GM18511 (cell line): Measurements from ENCODE around the gene FNDC1.
"Not testable (repeated sequence)": the region's sequence is repeated elsewhere in the genome, so short reads cannot be mapped to it uniquely, and the experiment has no call there.

ENCODE experiments used
- ATAC-seq: cut with Tn5 transposase; IDR thresholded peaks from one replicate; pipeline ENCODE4 v1.9.1; 2021; ENCODE audit warnings: mild to moderate bottlenecking, moderate library complexity; ENCODE audit not compliant: unreplicated experiment

The FNDC1 gene

DNA sequence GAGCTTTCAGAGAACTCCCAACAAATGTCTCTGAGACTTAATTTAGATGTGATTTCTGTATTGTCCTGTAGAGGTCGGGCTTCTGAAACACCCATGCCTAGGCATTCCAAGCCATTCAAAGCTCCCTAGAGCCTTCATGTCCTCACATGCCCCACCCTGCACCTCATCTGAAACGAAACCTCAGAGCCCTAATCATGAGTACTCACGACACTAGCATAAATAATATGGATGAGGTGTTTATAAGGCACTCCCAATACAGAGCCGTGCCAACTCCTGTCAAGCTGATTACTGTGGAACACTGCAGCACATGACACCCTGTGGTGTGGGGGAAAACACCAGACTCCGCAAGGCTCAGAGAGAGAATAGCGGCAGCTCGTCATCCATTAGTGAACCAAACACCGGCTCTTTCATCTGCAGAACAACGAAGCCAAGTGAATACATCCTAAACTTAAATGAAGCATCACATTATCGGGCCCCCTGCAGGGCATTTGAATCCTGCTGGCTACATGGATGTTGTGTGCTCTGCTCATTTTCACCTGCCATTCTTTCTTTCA is 83.8 kb downstream of the FNDC1 start:
- ATAC-seq, result peak; percentile 84

DNA sequence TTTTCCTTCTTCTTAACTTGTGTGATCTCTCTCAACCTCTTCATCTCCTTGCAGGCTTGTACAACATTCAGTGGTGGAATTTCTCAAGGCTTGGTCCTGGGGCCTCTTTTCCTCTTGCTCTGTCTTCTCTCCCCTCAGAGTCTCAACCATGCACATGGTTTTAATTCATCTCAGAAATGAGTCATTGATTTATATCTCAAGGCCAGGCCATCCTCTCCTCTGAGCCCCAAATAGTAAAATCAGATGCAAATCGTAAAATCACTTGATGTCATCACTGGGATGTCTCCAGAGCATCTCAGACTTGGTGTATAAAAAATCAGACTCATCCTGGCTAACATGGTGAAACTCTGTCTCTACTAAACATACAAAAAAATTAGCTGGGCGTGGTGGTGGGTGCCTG is 85.0 kb downstream of the FNDC1 start:
- ATAC-seq, result no peak

DNA sequence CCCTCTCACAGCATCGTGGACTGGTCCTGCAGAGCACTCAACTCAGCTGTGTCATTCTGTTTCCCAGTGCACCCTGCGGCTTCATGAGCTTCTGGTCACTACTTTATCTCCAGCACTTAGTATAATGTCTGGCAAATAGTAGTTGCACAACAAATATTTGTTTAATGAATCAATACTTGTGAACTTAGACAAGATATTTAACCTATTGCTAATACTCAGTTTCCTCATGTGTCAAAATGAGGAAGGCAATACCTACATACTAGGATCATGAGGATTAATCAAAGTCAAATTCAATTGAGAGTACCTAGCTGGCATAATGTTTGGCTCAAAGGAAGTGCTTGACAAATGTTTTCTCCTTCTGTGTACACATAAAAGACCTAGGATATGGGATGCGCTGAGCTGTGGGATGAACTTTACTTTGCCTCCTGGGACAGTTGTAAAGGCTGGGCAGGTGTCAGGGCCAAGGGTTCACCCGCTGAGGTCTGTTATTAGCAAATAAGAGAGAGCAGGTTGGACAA is 86.3 kb downstream of the FNDC1 start:
- ATAC-seq, result no peak

DNA sequence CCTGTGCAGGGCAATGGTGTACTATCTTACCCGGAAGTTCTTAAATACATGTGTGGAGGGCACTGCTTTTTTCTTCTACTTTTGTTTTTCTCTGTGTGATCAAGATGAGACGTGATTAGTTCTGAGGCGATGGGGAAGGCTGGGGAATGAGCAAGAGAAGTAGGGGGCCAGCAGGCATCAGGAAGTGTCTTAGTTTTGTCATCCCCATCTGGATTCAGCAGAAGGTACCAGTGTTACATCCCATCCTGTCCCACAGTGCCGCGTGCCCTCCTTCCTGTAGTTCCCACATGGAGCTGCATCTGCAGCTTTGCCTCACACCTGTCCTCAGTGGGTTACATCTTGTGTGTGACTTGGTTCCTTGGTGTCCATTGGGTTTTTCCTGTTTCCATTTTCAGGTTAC is 86.9 kb downstream of the FNDC1 start:
- no peak for ATAC-seq

DNA sequence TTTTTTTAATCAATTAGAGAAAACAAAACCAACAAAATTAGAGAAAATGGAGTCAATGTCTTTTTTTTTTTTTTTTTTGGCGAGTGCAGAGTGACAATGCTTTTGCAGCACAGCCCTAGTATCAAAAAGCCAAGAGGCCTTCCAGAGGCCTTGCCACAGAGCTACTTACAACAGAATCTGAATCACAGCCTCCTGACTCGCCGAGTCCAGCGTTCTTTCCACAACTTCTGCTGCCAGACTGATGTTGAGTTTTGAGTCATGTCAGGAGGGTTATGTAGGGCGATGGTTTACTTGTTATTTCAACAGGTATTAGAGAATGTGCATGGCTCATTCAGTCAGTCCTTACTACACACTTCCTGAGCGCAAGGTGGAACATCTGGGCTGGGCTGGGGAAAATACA is 88.6 kb downstream of the FNDC1 start:
- ATAC-seq, result no peak

DNA sequence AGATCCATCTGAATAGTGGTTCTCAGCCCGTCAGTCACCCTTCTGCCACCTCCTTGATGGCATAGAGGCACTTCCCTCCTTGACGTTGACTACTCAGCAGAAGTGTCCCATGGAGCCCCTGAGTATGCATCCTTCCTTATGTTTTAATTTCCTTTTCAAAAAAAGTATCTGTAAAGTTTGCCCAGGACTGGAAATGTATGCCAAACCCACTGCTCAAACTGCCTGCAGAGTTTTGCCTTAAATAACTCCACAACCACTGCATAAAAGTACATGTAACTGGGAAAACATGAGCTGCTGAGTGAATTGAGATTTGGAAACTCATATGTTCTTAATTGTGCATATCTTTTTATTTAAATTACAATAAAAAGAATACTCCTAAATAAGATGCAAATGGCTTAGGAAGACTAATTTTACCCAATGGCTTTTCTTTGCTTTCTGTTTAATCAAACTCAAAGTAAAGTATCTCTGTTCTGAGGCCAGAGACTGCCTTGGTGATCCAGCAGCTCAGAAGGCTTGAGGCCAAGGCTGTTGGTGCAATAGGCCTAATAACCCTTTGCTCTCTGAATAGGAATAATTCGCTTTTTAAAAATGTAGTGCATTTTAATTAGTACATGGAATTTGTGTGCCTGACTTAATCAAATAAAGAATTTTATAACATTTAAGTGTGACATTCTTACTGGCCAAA is 90.4 kb downstream of the FNDC1 start:
- ATAC-seq, result no peak

DNA sequence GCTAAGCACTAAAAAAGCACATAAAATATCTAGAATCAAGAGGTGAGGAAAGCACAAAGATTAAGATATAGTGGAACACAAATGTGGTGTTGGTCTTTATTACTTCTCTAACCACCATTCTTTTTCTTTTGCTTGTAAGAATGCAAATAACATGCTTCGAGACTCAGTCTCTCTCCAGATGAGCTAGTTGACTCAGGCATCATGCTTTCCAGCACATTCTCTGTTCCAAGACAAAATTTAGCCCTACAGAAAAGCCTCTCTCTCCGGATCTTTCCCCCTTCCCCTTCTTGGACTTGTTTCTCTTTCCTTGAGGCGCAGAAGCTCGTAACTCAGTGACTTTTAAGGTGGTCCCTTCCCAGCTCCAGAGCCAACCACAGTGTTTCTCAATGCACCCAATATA is 91.0 kb downstream of the FNDC1 start:
- ATAC-seq, result no peak

DNA sequence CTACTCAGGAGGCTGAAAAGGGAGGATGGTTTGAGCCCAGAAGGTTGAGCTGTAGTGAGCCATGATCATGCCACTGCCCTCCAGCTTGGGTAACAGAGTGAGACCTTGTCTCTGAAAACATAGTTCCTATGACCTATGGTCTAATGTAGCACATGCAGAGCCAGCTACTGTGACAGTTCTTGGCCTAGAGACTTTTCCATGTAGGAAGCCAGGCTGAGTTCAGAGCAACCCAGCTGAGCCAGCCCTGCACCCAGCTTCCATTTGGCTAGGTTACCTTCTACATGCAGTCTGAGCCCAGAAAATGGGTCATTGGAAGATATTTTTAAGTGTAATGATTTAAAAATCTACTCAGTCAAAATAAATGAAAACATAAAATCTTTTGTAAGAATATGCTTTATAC is 92.8 kb downstream of the FNDC1 start:
- ATAC-seq, result no peak

DNA sequence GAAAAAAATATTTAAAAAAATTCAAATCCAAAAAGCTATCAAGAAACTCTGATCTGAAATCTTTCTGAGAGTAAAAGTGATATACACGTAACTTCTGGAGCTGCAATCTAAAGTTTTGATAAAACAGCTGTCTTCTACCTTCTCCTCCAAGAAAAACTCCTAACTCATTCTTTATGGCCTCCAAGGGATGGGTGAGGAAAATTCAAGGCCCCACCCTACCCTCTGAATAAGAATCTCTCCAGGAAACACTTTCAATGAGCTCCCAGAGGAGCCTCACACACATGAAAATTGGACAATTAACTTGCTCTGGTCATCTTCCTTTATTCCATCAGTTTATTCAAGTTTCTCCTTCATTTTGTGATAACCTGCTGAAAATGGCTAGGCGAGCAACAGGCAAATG is 93.4 kb downstream of the FNDC1 start:
- ATAC-seq, result no peak

DNA sequence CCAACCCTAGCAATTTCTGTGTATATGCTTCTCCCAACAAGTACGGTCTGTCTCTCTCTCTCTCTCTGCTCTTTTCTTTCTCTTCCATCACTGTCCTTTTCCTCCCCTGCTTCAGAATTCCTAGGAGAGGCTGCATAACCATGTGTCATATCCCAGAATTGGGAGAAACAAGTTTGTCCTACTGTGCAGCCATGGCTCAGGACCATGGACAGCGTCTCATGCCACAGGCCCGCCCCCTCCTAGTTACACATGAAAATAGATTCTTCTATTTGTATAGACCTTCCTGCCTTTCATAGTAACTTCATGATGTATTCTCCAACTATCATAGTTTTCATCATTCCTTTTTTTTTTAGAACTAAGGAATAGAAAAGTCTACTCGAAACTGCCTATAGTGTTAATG is 98.0 kb downstream of the FNDC1 start:
- no peak for ATAC-seq

DNA sequence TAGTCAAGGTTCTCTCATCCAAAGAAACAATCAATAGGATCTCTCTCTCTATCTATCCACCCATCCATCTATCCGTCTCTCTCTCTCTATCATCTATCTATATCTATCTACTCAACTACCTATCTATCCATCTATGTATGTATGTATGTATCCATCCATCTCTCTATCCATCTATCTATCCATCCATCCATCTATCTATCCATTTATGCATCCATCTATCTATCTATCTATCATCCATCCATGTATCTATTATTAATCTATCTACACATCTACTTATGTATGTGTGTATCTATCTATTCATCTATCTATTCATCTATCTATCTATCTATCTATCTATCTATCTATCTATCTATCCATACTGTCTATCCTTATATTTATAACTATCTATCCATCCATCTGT is 99.3 kb downstream of the FNDC1 start:
- ATAC-seq, result no peak

DNA sequence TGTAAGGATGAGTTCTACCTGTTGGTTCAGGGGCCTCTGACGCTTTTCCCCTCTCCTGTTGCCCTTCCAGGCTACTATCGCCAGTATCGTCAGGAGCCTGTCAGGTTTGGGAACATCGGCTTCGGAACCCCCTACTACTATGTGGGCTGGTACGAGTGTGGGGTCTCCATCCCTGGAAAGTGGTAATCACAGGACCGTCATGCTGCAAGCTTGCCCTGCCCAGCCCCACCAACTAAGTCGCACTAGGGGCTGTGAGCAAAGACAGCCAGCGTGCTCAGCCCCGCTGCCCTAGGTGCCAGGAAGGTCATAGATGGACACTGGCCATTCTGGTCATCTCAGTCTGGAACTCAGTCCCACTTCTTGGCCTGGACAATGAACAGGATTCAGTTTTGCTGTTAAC is 102.1 kb downstream of the FNDC1 start:
- no peak for ATAC-seq

DNA sequence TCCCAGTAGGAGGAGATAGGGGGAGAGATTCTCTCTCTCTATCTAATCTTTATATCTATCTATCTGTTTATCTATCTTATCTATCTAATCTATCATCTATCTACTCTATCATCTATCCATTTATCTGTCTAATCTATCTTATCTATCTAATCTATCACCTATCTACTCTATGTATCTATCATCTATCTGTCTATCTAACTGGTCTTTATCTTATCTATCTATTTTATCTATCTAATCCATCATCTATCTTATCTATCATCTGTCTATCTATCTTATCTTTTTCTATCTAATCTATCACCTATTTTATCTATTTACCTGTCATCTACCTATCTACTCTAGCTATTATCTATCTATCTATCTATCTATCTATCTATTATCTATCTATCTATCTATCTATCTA is 109.4 kb downstream of the FNDC1 start:
- ATAC-seq, result no peak

DNA sequence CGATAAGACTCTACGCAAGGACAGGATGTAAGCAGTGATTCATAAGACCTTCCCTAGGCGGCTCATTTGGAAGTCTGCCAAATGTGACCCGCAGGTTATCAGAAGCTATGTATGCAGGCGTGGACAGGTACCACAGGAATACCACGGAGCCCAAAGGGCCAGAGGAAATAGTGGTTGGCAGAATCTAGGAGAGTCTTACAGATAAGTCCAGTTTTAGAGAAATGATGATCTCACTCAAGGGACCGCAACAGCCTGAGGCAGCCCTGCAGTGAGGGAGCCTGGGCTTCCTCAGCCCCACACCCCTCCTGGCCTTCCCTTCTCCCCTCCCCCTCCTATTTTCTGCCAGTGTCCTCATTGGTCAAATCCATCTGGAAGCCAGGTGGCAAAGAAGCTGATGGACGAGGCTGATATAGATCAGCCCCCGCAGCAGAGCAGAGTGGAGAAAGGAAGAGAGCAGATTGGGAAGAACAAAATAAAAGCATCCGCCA is 110.6 kb downstream of the FNDC1 start:
- ATAC-seq, result no peak

DNA sequence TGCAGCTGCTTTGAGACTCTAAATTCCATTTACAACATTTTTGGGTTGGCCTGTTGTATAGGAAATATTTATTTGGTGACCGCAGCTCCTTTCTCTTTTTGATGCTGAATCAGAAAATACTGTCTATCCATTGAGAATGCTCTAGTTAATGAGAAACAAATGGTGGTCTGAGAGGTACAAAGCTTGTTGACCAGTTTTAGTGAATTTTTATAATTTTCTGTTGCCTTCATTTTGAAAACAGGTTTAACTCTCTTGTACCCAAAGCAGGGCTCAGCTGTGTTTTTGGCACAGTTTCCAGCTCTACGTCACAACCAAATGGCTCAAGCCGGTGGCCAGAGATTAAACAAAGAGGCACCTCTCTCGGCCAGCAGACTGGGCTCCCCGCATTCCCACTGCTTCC is 113.2 kb downstream of the FNDC1 start:
- ATAC-seq, result no peak

DNA sequence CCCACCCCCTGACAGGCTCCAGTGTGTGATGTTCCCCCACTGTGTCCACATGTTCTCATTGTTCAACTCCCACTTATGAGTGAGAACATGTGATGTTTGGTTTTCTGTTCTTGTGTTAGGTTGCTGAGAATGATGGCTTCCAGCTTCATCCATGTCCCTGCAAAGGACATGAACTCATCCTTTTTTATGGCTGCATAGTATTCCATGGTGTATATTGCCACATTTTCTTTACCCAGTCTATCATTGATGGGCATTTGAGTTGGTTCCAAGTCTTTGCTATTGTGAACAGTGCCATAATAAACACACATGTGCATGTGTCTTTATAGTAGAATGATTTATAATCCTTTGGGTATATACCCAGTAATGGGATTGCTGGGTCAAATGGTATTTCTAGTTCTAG is 115.5 kb downstream of the FNDC1 start:
- not testable (repeated sequence) for ATAC-seq

DNA sequence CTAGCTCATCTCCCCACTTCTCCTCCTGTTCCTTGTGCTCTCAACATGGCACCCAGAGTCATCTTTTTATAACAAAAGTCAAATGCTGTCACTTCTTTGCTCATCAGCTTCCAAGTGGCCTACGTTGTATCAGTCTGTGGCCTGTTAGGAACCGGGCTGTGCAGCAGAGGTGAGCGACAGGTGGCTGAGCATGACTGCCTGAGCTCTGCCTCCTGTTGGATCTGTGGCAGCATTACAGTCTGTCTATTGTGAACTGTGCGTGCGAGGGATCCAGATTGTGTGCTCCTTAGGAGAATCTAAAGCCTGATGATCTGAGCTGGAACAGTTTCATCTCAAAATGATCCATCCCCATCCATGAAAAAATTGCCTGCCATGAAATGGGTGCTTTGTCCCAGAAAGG is 129.6 kb downstream of the FNDC1 start:
- ATAC-seq, result no peak

DNA sequence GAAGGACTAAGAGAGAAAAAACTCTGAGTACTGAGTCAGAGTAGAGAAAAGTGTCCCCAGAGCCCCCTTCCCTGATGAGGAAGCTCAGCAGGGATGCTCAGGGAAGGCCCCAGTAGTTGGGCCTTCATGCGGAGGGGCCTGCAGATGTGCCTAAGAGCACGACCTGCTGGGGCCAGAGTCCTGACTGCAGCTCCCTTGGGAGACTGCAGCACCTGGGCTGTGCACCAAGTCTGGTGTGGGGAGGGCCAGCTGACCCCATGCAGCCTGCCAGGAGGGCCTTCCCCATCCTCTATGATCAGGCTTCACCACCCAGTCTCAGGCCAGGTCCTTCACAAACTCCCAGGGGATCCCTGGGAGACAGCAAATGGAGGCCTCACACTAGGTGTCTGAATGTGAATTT is 130.4 kb downstream of the FNDC1 start:
- ATAC-seq, result no peak

DNA sequence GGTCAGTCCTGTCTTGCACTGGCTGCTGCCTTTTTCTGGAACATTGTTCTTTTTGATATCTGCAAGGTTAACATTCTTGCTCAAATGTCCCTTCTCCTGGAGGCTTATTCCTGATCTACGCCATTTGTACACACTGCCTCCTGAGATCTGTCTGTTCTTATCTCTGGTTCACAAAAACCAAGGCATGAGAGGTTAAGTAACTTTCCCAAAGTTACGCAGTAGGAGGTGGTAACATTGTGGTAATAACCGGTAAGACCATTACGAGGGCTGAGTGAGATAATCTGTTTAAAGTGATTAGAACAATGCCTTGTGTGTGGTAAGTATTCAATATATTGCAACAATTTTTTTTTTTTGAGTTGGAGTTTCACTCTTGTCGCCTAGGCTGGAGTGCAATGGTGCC is 132.1 kb downstream of the FNDC1 start:
- no peak for ATAC-seq

DNA sequence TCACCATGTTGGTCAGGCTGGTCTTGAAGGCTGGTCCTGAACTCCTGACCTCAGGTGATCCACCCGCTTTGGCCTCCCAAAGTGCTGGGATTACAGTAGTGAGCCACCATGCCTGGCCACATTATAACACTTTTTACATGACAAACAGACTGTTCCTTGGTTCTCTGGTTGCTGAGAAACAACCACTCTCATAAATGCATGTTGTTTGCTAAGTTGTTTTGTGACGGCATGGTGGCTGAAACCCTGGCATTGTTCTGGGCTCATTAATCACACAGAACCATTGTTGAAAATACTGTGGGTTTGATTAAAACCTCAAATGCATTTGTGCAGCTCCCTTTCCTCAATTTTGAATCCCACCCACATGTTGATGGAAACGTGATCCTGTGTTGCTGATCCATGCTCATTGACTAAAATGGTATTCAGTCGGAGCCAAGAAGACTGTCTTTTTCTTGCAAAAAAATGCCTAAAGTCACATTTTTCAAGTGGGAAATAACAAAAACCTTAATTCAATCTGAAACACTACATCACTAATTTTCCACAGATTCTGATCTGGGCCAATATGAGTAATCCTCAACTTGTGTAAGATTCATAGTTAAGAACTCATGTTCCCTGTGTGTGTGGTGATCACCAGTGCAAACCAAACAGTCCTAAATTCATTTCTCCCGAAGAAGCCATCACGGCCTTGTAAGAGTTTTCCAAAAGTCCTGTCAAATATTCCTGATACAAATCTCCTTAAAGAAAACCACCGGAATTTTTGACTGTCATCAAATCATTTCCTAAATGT is 132.8 kb downstream of the FNDC1 start:
- ATAC-seq, result no peak

DNA sequence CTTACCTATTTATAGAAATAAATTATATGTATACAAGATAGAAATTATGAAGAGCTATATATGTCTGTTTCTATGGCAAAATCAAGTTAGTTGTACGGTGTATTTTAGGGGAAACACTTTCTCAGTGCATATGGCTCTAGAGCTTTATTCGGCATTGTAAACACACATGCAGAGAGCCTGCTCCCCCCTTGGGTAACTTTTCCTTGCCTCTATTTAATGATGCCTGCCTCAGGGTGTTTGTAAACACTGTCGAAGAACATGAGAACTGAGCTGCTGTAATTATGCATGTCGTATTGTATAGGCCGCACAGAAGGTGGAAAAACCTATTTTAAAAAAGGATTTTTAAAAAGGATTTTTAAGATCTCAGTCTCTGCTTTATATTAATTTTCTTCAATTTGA is 133.4 kb downstream of the FNDC1 start:
- no peak for ATAC-seq

DNA sequence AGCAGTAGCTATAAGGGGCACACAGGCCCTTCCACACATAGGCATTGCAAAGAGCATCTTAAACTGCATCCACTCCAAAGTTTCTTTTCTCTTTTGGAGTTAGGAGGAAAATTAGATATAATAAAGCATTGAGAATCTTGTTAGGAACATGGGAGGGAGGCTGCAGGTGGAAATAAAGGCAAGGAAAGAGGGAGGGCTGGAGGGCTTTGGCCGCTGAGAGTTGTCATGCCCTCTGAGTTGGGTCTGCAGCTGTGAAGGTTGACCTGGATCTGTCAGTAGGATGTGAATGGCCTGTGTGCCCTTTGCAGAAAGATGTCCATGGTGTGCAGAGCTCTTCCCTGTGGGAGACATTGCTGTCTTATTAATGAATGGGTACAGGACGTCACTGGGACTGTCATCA is 134.0 kb downstream of the FNDC1 start:
- ATAC-seq, result no peak
